Raji (cell line): ENCODE results near the gene CDCA4.

Source experiments
- POLR2A ChIP-seq: IDR thresholded peaks from 2 replicates; pipeline ENCODE4 v1.6.1; 2011; ENCODE audit warnings: low read depth, low read length, control low read depth; ENCODE audit not compliant: insufficient read depth

Gene CDCA4

DNA sequence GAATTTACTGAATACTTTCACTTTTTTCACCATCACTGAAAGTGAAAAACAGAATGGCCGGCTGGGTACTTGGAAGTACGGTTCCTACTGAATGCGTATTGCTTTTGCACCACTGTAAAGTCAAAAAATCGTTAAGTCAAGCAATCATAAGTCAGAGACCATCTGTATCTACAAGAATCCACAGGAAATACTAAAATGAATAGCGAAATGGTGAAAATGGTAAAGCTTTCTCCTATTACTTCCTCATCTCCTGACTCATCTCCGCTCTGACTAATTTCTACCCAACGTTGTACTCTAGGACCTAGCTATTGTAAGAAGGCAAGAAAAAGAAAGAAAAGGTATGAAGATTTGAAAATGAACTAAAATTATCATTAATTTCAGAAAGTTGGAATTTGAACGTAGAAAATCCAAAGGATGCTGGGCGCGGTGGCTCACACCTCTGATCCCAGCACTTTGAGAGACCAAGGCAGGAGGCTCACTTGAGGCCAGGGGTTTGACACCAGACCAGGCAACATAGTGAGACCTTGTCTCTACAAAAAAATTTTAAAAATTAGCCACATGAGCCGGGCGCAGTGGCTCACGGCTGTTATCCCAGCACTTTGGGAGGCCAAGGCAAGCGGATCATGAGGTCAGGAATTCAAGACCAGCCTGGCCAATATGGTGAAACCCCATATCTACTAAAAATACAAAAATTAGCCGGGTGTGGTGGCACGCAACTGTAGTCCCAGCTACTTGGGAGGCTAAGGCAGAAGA, 5.3 kb upstream of the CDCA4 start:
- no peak for TF ChIP-seq POLR2A

DNA sequence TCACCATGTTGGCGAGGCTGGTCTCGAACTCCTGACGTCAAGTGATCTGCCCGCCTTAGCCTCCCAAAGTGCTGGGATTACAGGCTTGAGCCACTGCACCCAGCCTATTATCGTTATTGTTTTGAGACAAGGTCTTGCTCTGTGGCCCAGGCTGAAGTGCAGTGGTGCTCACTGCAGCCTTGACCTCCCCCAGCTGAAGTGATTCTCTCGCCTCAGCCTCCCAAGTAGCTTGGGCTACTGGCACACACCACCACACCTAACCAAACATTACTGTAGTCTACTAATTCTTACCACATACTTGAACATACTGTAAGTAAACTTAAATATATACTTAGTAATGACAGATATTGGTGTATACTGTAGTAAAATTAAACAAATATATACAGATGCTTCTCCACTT, 4.5 kb upstream of the CDCA4 start:
- TF ChIP-seq POLR2A = no peak

DNA sequence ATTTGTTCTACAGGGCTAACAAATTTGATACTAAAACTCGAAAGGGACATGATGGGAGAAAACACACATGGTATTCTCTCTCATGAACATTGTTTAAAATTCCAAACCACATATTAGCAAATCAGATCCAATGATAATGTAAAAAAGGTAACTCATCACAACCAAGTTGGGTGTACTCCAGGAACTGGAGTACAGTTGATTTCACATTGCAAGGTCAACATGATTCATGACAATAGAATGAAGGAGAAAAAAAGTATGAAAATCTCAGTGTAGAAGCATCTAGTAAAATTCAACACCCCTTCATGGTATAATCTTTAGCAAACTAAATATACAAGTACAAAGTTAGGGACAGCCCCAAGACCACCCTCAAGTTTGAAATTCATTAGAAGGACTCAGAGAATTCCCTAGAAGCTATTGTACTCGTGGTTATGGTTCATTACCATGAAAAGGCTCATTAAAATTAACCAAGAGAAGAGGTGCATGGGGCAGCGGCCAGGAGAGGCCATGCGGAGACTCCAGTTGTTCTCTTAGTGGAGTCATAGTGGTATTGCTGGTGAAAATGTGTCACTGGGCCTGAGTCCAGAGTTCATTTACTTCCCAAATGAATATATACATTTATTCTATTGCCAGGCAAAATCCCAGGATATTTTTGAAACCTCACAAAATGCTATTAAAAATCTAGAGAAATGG, 3.1 kb upstream of the CDCA4 start:
- no peak for TF ChIP-seq POLR2A

DNA sequence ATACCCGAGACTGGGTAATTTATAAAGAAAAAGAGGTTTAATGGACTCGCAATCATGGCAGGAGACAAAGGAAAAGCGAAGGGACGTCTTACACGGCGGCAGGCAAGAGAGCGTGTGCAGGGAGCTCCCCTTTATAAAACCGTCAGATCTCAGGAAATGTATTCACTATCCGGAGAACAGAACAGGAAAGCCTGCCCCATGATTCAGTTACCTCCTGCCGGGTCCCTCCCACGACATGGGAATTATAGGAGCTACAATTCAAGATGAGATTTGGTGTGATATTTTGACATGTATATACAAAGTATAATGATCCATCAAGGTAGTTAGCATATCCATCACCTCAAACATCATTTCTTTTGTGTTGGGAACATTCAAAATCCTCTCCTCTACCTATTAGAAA, 2.3 kb upstream of the CDCA4 start:
- no peak for TF ChIP-seq POLR2A

DNA sequence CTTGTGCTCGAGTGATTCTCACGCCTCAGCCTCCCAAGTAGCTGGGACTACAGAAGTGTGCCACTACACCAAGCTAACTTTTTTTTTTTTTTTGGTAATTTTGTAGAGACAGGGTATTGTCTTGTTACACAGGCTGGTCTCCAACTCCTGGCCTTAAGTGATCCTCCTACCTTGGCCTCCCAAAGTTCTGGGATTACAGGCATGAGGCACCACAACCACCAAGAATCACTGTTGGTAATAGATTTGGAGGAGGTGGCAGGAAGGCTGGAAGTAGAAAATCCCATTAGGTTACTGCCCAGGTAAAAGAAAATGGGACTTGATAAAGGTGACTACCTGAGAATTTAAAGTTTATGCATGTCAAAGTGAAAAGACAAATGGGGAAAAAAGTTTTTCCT, 1.4 kb upstream of the CDCA4 start:
- TF ChIP-seq POLR2A = no peak

DNA sequence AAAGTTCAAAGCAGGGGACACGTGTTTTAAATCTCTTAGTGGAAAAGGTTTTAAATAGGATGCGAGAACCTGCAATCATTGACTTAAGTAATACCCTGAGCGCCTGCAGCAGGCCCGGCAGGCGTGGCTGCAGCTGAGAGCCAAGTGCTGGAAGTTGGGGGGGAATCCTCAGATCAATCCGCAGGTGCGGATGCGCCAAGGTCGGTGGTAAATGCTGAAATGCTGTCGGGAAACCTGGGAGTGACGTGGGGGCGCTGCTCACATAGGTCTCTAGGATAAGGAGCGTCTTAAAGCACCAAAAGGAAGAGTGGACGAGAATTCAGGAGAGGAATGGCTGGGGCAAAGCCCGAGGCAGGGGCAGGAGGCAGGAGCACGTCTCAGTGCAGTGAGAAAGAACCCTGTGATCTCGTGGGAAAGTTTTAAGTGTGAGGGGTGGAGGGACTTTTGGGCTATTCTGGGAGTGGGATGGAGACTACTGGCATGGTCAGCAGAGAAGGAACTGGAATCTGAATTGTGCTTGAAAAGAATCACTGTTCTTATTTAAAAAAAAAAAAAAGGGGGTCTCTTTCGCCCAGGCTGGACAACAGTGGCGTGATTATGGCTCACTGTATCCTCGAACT, 883 bp upstream of the CDCA4 start:
- TF ChIP-seq POLR2A = no peak; the same call in 1 of the 2 replicates

DNA sequence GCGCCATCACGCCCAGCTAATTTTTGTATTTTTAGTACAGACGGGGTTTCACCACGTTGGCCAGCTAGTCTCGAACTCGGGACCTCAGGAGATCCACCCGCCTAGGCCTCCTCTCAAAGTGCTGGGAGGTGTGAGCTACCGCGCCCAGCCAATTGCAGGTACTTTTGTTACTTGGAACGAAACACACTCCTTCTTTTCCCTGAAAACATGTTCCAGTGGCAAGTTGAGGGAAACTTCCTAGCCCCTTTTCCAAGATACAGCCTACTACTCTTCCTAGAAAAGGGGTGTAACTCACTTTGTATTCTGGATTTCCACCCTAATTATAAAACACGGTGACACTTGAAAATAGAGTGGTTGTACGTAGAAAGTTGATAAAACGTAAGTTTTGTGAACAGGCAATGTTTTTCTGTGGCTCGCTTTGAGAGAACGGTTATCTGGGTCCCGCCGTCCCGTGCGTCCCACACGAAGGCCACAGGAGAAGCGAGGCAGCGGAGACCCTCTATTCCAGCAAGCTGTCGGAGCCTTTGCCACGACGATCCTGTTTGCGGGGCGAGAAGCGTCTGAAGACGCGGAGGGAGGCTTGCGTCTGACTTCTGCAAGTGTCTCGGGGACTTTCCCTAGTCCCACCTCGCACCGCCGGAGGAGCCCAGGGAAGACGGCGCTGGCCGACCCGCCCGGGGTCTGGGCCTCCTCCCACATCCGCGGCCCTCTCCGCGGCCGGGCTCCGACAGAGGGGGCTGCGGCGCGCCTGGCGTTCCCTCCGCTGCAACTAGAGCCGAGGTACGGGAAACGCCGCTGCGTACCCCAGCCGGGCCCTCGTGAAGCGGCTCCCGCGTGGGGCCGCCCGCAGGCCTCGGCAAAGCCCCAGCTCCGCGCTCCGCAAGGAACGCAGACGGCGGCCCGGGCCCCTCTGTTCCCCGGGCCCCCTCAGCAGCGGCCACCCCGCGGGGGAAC, 745 bp downstream of the CDCA4 start:
- no peak for TF ChIP-seq POLR2A

DNA sequence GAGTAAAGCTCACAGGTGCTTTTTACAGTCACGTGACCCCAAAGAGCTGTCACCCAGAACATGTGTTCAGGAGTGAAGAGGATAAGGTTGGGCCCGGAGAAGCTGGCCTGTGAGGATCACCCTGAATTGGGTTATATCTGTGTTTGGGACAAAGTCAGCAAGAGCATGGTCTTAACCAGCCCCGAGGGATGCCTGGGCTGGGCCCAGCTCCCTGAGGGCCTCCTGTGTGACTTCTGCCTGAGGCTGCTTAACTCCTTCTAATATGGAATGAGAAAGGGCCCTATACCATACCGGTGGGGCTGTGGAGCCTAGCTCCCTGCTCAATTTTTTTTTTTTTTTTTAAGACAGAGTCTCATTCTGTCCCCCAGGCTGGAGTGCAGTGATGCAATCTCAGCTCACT, 2.5 kb downstream of the CDCA4 start:
- no peak for TF ChIP-seq POLR2A

DNA sequence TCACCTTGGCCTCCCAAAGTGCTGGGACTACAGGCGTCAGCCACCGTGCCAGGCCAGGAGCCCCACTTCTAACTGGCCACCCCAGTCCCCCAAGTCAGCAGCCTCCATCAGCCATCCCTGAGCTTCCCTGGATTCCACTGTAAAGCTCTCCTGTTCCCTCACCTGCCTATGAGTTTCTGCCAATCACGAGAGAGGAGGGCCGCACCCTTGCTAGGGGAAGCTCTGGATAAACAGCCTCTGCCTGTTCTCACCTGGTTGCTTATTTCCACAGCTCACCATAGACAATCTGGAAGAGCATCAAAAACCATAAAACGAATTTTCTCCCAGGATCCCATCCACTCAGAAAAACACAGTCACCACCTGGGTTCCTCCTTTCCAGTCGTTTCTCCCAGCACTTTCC, 5.0 kb downstream of the CDCA4 start:
- TF ChIP-seq POLR2A = no peak

DNA sequence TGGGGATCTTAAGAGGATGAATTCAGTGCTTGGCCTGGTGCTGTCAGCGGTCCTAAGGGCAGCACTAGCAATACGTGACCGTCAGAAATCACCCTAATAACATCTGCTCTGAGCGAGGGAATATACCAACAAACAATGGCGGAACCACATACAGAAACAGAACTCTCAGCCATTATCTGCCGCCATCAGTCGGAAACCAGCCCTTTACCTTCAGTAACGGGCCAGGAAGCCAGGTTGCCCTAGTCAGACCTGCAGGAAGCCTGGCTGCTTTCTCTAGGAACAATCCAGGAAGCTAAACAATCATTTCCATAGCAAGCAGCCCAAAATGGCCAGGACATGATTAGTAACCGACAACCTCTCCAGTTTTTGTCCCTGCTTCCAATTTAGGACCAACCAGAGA, 5.6 kb downstream of the CDCA4 start:
- TF ChIP-seq POLR2A = no peak

DNA sequence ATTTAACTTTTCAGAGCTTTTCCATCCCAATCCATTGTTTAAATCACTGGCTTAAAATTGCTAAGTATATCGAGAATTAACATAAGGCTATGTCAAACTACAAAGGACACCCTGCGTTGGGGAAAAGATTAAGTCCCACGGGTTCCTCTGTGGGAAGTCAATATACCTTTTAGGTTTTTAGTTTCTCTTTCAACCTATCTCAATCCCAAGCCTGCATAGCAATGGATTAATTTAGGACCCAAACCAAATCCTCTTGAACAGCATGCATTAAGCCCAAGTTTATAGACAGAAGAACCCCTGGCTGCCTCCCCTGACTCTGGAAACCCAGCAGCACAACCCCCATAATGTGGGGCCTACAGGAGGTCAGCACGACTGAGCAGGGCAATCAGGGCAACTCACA, 6.3 kb downstream of the CDCA4 start:
- TF ChIP-seq POLR2A = no peak

DNA sequence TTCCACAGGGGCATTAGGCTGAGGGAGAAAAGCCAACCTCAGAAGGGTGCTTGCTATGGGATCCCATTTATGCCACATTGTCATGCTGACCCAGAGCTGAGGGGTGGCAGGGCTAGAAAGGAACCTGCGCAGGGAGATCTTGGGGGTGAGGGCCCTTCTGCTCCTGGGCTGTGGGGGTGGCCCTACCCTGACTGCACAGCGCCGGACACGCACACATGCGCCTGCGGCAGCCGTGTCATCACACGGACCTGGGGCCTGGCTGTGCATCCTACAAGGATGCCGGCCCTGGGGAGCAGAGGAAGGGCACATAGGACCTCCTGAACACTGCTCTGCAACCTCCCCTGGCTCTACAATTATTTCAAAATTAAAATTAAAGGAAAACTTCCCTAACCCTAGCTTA, 6.9 kb downstream of the CDCA4 start:
- TF ChIP-seq POLR2A = no peak

DNA sequence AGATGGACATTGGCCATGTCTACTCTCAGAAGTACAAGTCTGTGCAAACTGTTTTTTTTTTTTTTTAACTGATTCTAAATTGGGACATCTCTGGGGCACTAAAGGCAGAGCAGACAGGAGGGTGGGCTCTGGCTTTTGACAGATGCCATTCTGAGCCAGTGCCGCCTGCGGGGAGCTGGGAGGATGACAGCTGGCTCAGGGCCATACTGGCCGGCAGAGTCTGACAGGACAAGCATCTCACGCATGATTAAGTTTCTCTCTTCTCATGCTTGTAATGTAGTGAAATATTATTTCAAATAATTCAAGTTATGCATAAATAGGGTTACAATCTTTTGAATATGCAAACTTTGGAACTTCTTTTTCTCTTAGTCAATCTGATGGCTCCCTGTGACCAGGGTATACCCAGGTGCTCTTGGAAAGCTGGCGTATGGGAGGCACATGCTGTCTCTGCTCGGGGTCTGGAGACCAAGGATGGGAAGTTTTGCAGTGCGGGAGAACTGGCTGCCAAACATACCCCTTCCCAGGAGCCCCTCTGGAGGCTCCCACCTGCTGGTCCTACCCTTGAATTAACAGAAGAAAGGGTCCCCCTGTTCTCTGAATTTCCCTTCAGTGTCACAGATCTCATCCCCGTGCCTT, 7.6 kb downstream of the CDCA4 start:
- no peak for TF ChIP-seq POLR2A

DNA sequence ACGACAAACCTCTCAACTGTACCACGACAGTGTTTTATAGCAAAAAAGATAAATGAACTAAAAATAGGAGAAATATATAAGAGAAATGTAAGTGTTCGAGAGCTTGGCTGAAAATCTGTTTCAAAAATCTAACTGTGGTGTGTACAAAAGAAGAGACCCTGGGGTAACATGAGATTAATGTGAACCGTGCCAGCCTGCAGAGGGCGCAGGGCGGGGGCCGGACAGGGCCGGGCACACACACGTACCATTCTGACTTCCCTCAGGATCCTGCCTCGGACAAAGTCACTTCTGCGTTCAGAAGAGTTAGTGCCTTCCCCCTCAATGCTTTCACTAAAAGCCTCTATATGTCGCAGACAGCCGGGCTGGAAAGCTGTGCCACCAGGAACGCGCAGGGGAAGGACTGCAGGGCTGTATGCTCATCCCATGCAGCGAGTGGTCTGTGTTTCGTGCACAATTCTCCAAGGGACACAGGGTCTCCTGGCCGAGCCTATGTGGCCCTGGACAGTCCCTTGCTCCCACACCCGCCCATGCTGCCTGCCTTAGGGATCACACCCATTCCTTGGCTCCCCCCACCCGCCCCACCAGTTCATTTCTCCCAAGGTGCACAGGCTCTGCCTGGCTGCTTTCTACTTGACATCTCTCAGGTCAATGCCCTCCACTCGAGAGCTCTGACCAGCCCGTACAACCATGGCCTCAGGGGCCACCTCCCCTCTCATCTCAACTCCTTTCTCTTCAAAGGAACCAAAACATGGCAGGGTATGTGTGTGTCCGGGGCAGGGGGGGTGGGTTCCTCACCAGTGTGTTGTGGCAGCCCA, 8.5 kb downstream of the CDCA4 start:
- no peak for TF ChIP-seq POLR2A
